Right forelimb (tissue), 1 donor: ENCODE measurements around the gene SFT2D2.

Source experiments
- DNase-seq: peaks from one replicate; pipeline ENCODE4 v3.0.0-alpha.2; 2018

The SFT2D2 gene

DNA sequence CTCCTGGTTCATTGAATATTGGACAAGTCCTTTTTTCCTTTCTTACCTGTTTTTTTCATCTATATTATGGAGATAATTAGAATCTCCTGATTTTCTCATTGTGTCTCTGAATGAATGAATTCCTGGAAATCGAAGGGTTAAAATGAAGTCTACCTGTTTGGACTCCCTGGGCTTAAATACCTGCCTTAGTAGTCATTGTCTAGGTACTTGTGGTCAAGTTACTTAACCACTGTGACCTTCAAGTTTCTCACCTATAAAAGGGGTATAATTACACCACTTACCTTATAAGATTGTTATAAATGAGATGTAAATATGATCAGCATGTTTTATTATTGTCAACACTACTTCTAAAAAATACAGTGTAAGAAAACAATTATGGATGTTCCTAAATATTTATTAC lies 45.8 kb downstream of the SFT2D2 start:
- no peak for DNase-seq

- no peak for DNase-seq
Measured at GRCh38 chr1:168273575-168273974, 47.8 kb downstream of the SFT2D2 start.

DNA sequence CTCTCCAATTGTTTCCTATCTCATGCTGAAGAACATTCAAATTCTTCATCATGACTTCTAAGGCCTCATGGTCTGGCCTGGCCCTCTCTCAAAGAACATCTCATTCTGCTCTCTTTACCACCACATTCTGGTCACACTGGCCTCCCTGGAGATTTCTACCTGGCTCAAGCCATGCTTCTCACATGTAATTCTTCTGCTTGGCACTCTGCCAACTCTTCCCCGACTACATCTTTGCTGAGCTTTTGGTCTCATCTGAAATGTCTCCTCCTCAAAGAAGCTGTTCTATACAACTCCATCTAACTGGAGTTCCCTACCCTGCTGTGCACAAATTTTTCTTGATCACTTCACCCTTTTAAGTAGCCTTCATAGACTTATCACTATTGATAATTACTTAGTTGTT lies 53.4 kb downstream of the SFT2D2 start:
- DNase-seq: no peak

DNA sequence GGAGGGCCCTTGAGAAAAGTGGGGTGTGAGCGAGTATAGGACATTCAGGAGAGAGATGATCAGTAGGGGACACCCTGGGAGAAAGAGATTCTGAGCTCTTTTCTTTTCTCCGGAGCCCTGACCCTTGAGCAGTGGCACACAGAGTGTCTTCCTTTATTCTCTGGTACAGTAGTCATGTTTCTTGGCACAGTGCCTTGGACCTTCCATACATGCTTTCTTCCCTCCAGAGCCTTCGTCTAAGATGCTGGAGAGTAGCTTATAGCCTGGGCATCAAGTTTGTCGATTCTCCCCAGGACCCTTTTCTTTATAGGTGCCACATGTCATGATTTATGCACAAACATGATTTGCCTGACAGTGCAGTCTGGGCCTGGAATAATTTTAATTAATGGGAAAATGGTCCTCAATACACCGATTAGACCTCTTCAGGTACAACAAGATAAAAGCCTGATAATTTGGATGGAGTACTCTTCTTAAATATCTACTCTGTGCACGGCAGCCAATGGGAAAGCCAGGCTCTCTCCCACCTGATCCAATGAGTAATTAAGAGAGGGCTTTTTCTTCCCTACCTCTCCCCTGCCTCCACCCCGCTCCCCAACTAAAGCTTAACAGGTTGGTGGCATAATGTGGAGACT lies 54.6 kb downstream of the SFT2D2 start, which contains the start of gene TBX19:
TBX19 (plus strand) TSS at position 582 of the 632 bp plus-strand sequence. CDS start 214 bp downstream, outside the sequence.
- no peak for DNase-seq

DNA sequence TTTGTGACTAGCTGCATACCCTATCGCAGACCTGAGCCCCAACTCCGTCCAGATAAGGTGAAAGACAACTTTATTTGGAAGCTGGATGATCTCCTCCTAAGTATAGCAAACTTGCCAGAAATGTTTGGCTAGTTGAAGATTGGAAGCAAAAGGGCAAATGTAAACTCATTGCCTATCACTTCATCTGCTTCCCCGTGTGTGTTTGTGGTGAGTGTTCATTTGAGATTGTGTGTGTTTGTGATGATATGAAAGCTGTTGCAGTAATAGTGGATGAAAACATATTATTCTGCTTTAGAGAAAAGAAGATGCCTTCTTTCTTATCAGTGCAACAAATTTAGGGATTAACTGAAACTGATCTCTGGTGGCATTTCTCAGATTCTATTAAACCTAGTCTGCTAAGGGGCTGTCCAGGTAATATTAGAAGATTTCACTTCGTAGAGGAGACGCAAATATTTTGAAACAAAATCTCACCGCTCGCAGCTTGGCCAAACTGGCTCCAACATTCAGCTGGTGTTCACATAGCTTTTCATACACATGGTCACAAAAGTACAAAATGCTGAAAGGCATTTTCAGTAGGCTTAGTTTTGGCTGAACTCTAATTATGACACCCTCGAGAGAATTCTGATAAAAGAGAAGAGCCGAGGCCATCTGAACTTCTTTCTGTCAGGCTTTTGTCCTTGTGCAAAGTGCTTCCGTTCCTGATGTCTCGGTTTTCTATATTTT lies 56.0 kb downstream of the SFT2D2 start:
- DNase-seq: no peak

GRCh38 chr1:168285521-168285790 lies 59.7 kb downstream of the SFT2D2 start:
- DNase-seq: no peak

GRCh38 chr1:168285971-168286927 lies 60.4 kb downstream of the SFT2D2 start:
- no peak for DNase-seq

- no peak for DNase-seq
Measured at GRCh38 chr1:168287237-168287664, 61.4 kb downstream of the SFT2D2 start.

- no peak for DNase-seq
Measured at GRCh38 chr1:168288311-168289052, 62.7 kb downstream of the SFT2D2 start.

DNA sequence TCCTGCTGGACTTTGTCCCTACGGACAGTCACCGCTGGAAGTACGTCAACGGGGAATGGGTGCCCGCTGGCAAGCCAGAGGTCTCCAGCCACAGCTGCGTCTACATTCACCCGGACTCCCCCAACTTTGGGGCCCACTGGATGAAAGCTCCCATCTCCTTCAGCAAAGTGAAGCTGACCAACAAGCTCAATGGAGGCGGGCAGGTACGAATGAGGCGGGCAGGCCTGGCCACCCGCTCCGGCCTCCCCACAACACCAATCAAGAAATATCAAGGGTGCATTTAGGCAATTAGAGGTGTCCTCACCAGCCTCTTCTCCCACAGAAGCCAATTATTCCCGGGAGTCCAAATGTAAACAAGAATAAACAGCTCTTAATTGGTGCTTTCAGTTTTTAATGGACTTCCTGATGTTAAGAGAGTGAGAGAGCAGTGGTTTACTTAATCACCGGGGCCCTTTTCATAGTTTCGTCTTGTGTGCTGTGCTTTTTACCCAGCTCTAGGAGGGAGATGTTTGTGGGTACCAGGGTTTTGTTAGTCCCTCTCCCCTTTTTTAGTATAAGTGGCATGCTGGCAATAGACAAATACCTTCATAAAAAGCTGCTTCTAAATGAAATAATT lies 65.5 kb downstream of the SFT2D2 start:
- DNase-seq: no peak

- no peak for DNase-seq
Measured at GRCh38 chr1:168293356-168293755, 67.6 kb downstream of the SFT2D2 start.

DNA sequence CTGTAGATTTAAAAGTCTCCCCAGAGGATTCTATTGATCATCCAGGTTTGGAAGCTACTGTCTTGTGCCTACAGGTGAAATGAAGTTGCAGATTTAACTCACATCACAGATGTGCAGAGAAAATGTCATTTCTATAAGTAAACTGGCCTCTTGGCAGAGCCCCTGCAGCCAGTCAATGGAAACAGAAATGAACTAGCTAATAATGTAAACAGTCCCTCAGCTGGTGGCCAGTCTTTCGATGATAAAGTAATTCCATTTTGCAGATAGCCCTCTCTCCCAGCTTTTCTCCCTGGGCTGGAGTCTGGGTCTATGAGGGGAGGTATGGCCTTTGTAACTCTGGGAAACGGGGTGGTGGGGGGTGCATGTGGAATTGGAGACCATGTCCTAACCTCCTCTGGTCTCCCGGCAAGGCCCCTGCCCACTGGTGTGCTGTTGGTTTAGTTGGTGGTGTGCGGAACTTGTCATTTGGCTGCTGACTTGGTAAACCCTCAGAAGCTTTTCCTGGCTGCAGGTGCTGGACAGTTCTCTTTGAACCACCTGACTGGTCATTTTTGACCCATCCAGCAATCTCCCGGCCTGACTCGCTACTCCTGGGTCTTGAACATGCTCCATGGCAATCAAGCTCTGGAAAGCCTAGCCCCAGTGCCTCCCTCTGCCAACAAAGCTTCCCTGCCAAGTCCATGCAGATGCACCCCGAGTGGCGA lies 69.8 kb downstream of the SFT2D2 start:
- DNase-seq: no peak

DNA sequence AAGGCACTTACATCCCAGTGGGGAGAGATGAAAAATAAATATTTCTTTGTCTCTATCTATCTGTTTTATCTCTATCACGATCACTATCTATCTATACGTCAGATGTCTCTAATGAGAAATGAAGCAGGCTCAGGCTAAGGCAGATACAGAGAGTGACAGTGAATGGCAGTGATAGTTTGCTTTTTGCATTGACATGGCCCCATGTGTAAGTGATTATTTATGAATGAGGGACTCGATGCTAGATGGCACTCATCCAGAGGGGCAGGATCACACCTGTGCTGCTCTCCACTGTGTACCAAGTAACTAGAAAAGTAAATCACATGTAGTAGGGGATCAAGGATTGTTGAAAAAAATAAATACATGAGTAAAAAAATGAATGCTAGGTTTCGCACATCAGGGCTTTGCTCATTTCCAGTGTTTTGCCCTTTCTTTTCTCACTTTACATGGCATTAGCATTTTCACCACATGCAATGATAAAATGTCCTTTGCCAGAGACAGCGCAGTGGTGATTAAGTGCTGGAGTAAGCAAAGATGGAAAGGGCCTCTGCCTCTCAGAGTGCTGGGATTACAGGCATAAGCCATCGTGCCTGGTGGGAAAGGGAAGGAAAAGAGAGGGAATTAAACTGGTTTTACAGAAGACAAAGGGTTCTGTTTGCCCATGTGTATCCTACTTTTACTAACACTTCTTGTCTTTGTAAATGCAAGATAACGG lies 71.4 kb downstream of the SFT2D2 start:
- DNase-seq: no peak

DNA sequence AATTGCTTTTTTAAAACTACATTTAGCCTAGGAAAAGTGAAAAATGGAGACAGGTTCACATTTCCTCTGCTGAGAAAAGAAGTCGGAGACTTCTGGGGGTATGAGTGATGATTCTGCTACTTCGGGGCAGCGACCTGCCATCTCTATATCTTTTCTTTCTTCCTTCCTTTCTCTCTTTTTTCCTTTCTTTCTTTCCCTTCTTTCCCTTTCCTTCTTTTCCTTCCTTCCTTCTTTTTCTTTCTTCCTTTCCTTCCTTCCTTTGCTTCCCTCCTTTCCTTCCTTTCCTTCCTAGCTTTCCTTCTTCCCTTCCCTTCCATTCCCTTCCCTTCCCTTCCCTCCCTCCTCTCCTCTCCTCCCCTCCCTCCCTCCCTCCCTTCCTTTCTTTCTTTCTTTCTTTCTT lies 72.6 kb downstream of the SFT2D2 start:
- DNase-seq: no peak

GRCh38 chr1:168300626-168301025 lies 74.8 kb downstream of the SFT2D2 start:
- DNase-seq: no peak

- no peak for DNase-seq
Measured at GRCh38 chr1:168301664-168302320, 76.0 kb downstream of the SFT2D2 start.
